Central memory CD8-positive, alpha-beta T cell (primary cell): ENCODE data around the gene PRKAR1A.
"Not testable (repeated sequence)": the region's sequence is repeated elsewhere in the genome, so short reads cannot be mapped to it uniquely, and the experiment has no call there.

ENCODE experiments used
- ATAC-seq: fragments of 150-1000 bp; cut with Tn5 transposase; replicated peaks from 2 replicates; pipeline ENCODE4 v1.10.0; 2022; ENCODE audit warnings: mild to moderate bottlenecking, moderate FRiP score, moderate number of reproducible peaks; ENCODE audit not compliant: poor library complexity, severe bottlenecking; ENCODE audit errors: extremely low read depth
- DNase-seq, 2 donors: peaks; one replicate each; pipeline ENCODE4 v3.0.0; 2021; ENCODE audit warnings: low spot score in 2 of 2
- H3K27ac Mint-ChIP-seq: one replicate; pipeline ENCODE4 v1.8.0; 2022; ENCODE audit warnings: low read depth, mild to moderate bottlenecking, moderate library complexity, mixed read lengths
- H3K27me3 Mint-ChIP-seq: one replicate; pipeline ENCODE4 v1.8.0; 2022; ENCODE audit warnings: mixed read lengths
- H3K36me3 Mint-ChIP-seq: one replicate; pipeline ENCODE4 v1.8.0; 2022; ENCODE audit warnings: mild to moderate bottlenecking, moderate library complexity, mixed read lengths; ENCODE audit not compliant: insufficient read depth
- H3K4me1 Mint-ChIP-seq: one replicate; pipeline ENCODE4 v1.8.0; 2022; ENCODE audit warnings: mixed read lengths
- H3K4me3 Mint-ChIP-seq: one replicate; pipeline ENCODE4 v1.8.0; 2022; ENCODE audit warnings: mild to moderate bottlenecking, moderate library complexity, mixed read lengths
- H3K9me3 Mint-ChIP-seq: one replicate; pipeline ENCODE4 v1.8.0; 2022; ENCODE audit warnings: mixed read lengths

The PRKAR1A gene

GRCh38 chr17:68514831-68515635 is 2.8 kb downstream of the PRKAR1A start:
- H3K4me1 Mint-ChIP-seq, result peaks cover 75% of the 10 kb centered on the region
- H3K36me3 Mint-ChIP-seq, result peaks cover 68% of the 10 kb centered on the region
- H3K9me3 Mint-ChIP-seq, result no peaks in the 10 kb centered on the region
- ATAC-seq (no peak), DNase-seq (no peak)
- H3K4me3 Mint-ChIP-seq, result peak overlapping the region; percentile 94
- no peaks in the 10 kb centered on the region for H3K27me3 Mint-ChIP-seq
- H3K27ac Mint-ChIP-seq, result no peak overlapping the region

- peaks cover 76% of the 10 kb centered on the region for H3K4me1 Mint-ChIP-seq
- no peaks in the 10 kb centered on the region for H3K9me3 Mint-ChIP-seq
- H3K27me3 Mint-ChIP-seq, result no peaks in the 10 kb centered on the region
- no peak for DNase-seq
- no peak for ATAC-seq
- no peak overlapping the region for H3K4me3 Mint-ChIP-seq
- H3K27ac Mint-ChIP-seq, result no peak overlapping the region
- peaks cover 62% of the 10 kb centered on the region for H3K36me3 Mint-ChIP-seq
These were observed 4.5 kb downstream of the PRKAR1A start for GRCh38 chr17:68516732-68517131.

- H3K4me1 Mint-ChIP-seq, result peaks cover 78% of the 10 kb centered on the region
- H3K27ac Mint-ChIP-seq, DNase-seq, H3K4me3 Mint-ChIP-seq, H3K9me3 Mint-ChIP-seq, H3K27me3 Mint-ChIP-seq, ATAC-seq: not testable (repeated sequence)
- H3K36me3 Mint-ChIP-seq, result peaks cover 60% of the 10 kb centered on the region
These were observed 5.4 kb downstream of the PRKAR1A start for GRCh38 chr17:68517605-68518004.

- ATAC-seq (no peak), DNase-seq (no peak)
- H3K27me3 Mint-ChIP-seq, result no peaks in the 10 kb centered on the region
- H3K36me3 Mint-ChIP-seq, result peaks cover 59% of the 10 kb centered on the region
- no peaks in the 10 kb centered on the region for H3K9me3 Mint-ChIP-seq
- H3K4me3 Mint-ChIP-seq, result no peak overlapping the region
- H3K27ac Mint-ChIP-seq, result no peak overlapping the region
- H3K4me1 Mint-ChIP-seq, result peaks cover 77% of the 10 kb centered on the region
These were observed 6.0 kb downstream of the PRKAR1A start for GRCh38 chr17:68518063-68518815.

GRCh38 chr17:68519051-68519450 is 6.8 kb downstream of the PRKAR1A start:
- H3K4me3 Mint-ChIP-seq, H3K27ac Mint-ChIP-seq, H3K9me3 Mint-ChIP-seq, DNase-seq, H3K27me3 Mint-ChIP-seq, ATAC-seq: not testable (repeated sequence)
- Mint-ChIP-seq H3K36me3 (peaks cover 58% of the 10 kb centered on the region), H3K4me1 (peaks cover 69% of the 10 kb centered on the region)

GRCh38 chr17:68519911-68520310 is 7.7 kb downstream of the PRKAR1A start:
- no peaks in the 10 kb centered on the region for H3K27me3 Mint-ChIP-seq
- no peak overlapping the region for H3K4me3 Mint-ChIP-seq
- no peaks in the 10 kb centered on the region for H3K9me3 Mint-ChIP-seq
- ATAC-seq (no peak), DNase-seq (no peak)
- H3K4me1 Mint-ChIP-seq, result peaks cover 60% of the 10 kb centered on the region
- no peak overlapping the region for H3K27ac Mint-ChIP-seq
- peaks cover 58% of the 10 kb centered on the region for H3K36me3 Mint-ChIP-seq

GRCh38 chr17:68522266-68522665 is 10.0 kb downstream of the PRKAR1A start:
- no peaks in the 10 kb centered on the region for H3K9me3 Mint-ChIP-seq
- H3K36me3 Mint-ChIP-seq, result peaks cover 61% of the 10 kb centered on the region
- peaks cover 52% of the 10 kb centered on the region for H3K4me1 Mint-ChIP-seq
- no peaks in the 10 kb centered on the region for H3K27me3 Mint-ChIP-seq
- DNase-seq (no peak), ATAC-seq (no peak)
- H3K27ac Mint-ChIP-seq, result no peak overlapping the region
- no peak overlapping the region for H3K4me3 Mint-ChIP-seq

- no peaks in the 10 kb centered on the region for H3K9me3 Mint-ChIP-seq
- no peak for DNase-seq
- peak overlapping the region; percentile 19 for H3K27ac Mint-ChIP-seq
- peaks cover 30% of the 10 kb centered on the region for H3K4me1 Mint-ChIP-seq
- H3K4me3 Mint-ChIP-seq, result no peak overlapping the region
- H3K36me3 Mint-ChIP-seq, result peaks cover 83% of the 10 kb centered on the region
- no peak for ATAC-seq
- H3K27me3 Mint-ChIP-seq, result no peaks in the 10 kb centered on the region
These were observed 14.3 kb downstream of the PRKAR1A start for GRCh38 chr17:68526548-68526947.

GRCh38 chr17:68527314-68527713 is 15.1 kb downstream of the PRKAR1A start:
- Mint-ChIP-seq H3K9me3 (no peaks in the 10 kb centered on the region), H3K27ac (peak overlapping the region; percentile 19), H3K4me1 (peaks cover 26% of the 10 kb centered on the region), H3K27me3 (no peaks in the 10 kb centered on the region), H3K4me3 (no peak overlapping the region), H3K36me3 (peaks cover 81% of the 10 kb centered on the region)
- ATAC-seq (no peak), DNase-seq (no peak)

- Mint-ChIP-seq H3K4me3 (no peak overlapping the region), H3K9me3 (no peaks in the 10 kb centered on the region), H3K27me3 (no peaks in the 10 kb centered on the region), H3K27ac (peak overlapping the region; percentile 11), H3K36me3 (peaks cover 78% of the 10 kb centered on the region), H3K4me1 (peaks cover 23% of the 10 kb centered on the region)
- ATAC-seq (no peak), DNase-seq (no peak)
These were observed 19.0 kb downstream of the PRKAR1A start for GRCh38 chr17:68531252-68531651.

- peaks cover 69% of the 10 kb centered on the region for H3K36me3 Mint-ChIP-seq
- H3K27me3 Mint-ChIP-seq, result no peaks in the 10 kb centered on the region
- peaks cover 13% of the 10 kb centered on the region for H3K4me1 Mint-ChIP-seq
- ATAC-seq (no peak), DNase-seq (no peak)
- no peak overlapping the region for H3K27ac Mint-ChIP-seq
- H3K4me3 Mint-ChIP-seq, result no peak overlapping the region
- no peaks in the 10 kb centered on the region for H3K9me3 Mint-ChIP-seq
These were observed 20.6 kb downstream of the PRKAR1A start for GRCh38 chr17:68532826-68533225.

GRCh38 chr17:68533887-68534694 is 21.9 kb downstream of the PRKAR1A start:
- H3K36me3 Mint-ChIP-seq, result peaks cover 61% of the 10 kb centered on the region
- ATAC-seq (no peak), DNase-seq (no peak)
- peaks cover 13% of the 10 kb centered on the region for H3K4me1 Mint-ChIP-seq
- H3K27me3 Mint-ChIP-seq, result no peaks in the 10 kb centered on the region
- H3K4me3 Mint-ChIP-seq, result no peak overlapping the region
- H3K27ac Mint-ChIP-seq, result peak overlapping the region; percentile 26
- no peaks in the 10 kb centered on the region for H3K9me3 Mint-ChIP-seq
